PC-9 (cell line): ENCODE measurements around the gene CEP72. TPM values are rescaled to one million over a fixed set of nuclear protein-coding genes. Genes with fewer than 3 reads are reported as not detected.
A peak's percentile ranks its signal among the peaks of the same experiment; 100 is the strongest.

Experiments
- BruUV-seq: library from RNA; stranded (reverse); fragments of 400-500 nt; replicated peaks from 2 replicates; lab custom pipeline; 2021; lab: Mats Ljungman, UMichigan
- CTCF ChIA-PET: fragments of 300-600 bp; sonication (Branson Sonifier 250); formaldehyde crosslinking; loops from one replicate; lab custom pipeline; 2022; ENCODE audit warnings: antibody characterized with exemption; lab: Charles Lee
- POLR2A ChIA-PET: fragments of 300-600 bp; sonication (Branson Sonifier 250); formaldehyde crosslinking; loops from one replicate; lab custom pipeline; 2022; ENCODE audit warnings: antibody characterized with exemption; ENCODE audit not compliant: unreplicated experiment; lab: Charles Lee
- DNase-seq, 2 experiments: peaks; one replicate each; pipeline versions ENCODE4 v3.0.0 to v3.0.0-alpha.2; 2015 to 2022; ENCODE audit warnings: mixed read lengths in 1 of 2
- H2AFZ ChIP-seq: fragments of 200-600 bp; sonication (generic); 2 replicates; pipeline ENCODE4 v1.8.1; 2017; ENCODE audit warnings: antibody characterized with exemption
- H3F3A ChIP-seq: fragments of 200-600 bp; sonication (generic); 2 replicates; pipeline ENCODE4 v1.8.1; 2017; ENCODE audit warnings: antibody characterized with exemption, mild to moderate bottlenecking, low read depth; ENCODE audit not compliant: insufficient read depth
- H3K27ac ChIP-seq: fragments of 200-600 bp; sonication (generic); 2 replicates; pipeline ENCODE4 v1.6.1; 2016; ENCODE audit warnings: mixed run types
- H3K27me3 ChIP-seq: fragments of 200-600 bp; sonication (generic); 2 replicates; pipeline ENCODE4 v1.6.1; 2016; ENCODE audit warnings: low read depth, mixed run types; ENCODE audit not compliant: insufficient read depth
- H3K36me3 ChIP-seq: fragments of 200-600 bp; sonication (generic); 2 replicates; pipeline ENCODE4 v1.6.1; 2016; ENCODE audit warnings: low read depth, mixed run types
- H3K4me1 ChIP-seq: fragments of 200-600 bp; sonication (generic); replicated peaks from 2 replicates; pipeline ENCODE4 v1.6.1; 2016; ENCODE audit warnings: mixed run types; ENCODE audit not compliant: insufficient read depth
- H3K4me2 ChIP-seq: fragments of 200-600 bp; sonication (generic); 2 replicates; pipeline ENCODE4 v1.6.1; 2017; ENCODE audit warnings: mixed run types
- H3K4me3 ChIP-seq: fragments of 200-600 bp; sonication (generic); 2 replicates; pipeline ENCODE4 v1.6.1; 2016; ENCODE audit warnings: mixed run types
- H3K79me2 ChIP-seq: fragments of 200-600 bp; sonication (generic); 2 replicates; pipeline ENCODE4 v1.6.1; 2017; ENCODE audit warnings: low read depth, mixed run types
- H3K9me2 ChIP-seq: fragments of 200-600 bp; sonication (generic); 2 replicates; pipeline ENCODE4 v1.8.1; 2017; ENCODE audit warnings: mild to moderate bottlenecking; ENCODE audit not compliant: insufficient read depth
- H3K9me3 ChIP-seq: fragments of 200-600 bp; sonication (generic); 2 replicates; pipeline ENCODE4 v1.8.1; 2016; ENCODE audit warnings: low read depth; ENCODE audit not compliant: insufficient read depth
- H4K20me1 ChIP-seq: fragments of 200-600 bp; sonication (generic); 2 replicates; pipeline ENCODE4 v1.8.1; 2017; ENCODE audit not compliant: insufficient read depth
- EZH2 ChIP-seq: fragments of 200-600 bp; sonication (generic); IDR thresholded peaks from 2 replicates; pipeline ENCODE4 v1.8.0; 2017; ENCODE audit warnings: antibody characterized with exemption, low read depth
- intact Hi-C: fragments of 100-400 bp; cut with micrococcal nuclease; formaldehyde crosslinking; loops from one replicate; pipeline ENCODE4 v1.10.0; 2022; ENCODE audit not compliant: unreplicated experiment
- total RNA-seq: library from RNA; stranded (reverse); gene quantifications from 2 replicates; pipeline ENCODE4 v1.2.3, GENCODE V29; 2021
- TF ChIP-seq, protein P1 (sequence below): fragments of 200-600 bp; sonication (generic); conservative IDR thresholded peaks from 2 replicates; pipeline ENCODE4 v1.6.1; 2017; ENCODE audit warnings: mixed run types, antibody characterized with exemption, mild to moderate bottlenecking, moderate library complexity

The CEP72 gene
- total RNA-seq, 1 experiment from 2014 or later: 86.8 TPM

DNA sequence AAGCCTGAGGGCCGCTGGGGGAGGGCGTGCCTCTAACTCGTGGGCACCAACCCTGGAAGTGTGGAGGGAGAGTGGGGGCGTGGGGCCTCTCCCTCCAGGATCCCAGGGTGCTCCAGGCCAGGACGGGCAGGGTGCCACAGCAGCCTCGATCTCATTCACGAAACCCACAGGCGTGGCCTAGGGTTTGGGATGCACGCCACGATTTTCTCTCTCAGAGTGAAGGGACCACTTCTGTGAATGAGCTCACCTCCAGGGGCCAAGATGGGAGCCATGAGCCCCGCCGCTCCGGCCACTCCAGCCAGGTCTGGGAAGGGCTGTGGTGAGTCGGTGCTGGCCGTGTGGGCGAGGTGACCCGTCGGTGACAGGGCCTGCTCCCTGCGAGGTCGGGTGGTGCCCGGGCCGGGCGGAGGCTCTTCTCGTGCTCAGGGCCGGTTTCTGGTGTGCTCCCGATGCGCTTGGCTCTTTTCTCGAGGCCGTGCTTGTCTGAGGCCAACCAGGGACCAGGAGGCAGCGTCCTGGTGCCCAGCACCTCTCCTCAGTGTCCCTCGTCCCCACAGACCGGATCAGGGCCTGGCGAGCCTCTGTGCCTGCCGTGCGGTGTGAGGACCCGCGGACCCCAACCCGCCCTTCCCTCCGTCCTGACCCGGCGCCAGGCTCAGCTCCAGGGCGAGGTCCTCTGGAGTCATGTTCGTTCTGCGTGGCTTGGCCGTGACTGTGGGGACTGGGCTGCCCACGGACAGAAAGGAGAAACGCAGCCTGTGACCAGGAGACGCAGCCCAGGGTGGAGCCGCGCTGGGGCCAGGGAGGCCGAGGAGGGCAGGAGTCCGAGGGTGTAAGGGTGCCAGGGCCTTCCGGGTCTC is 50.0 kb downstream of the CEP72 start:
- no peaks in the 10 kb centered on the region for H3K79me2 ChIP-seq
- no peaks in the 10 kb centered on the region for H3K27me3 ChIP-seq
- peaks cover 8% of the 10 kb centered on the region; the same call in 1 of the 2 replicates for H3K36me3 ChIP-seq
- H3F3A ChIP-seq: peaks cover 14% of the 10 kb centered on the region
- no peaks in the 10 kb centered on the region for H3K4me1 ChIP-seq
- CTCF ChIA-PET: no interaction called here
- DNase-seq: no peak
- no peak overlapping the region for H3K4me2 ChIP-seq
- intact Hi-C loops: no loop called here
- no peak overlapping the region for H2AFZ ChIP-seq
- no peaks in the 10 kb centered on the region for H3K9me2 ChIP-seq
- no peak overlapping the region for H3K27ac ChIP-seq
- POLR2A ChIA-PET: no interaction called here
- H3K9me3 ChIP-seq: no peaks in the 10 kb centered on the region
- no peak overlapping the region for H3K4me3 ChIP-seq
- TF ChIP-seq EZH2: no peak
- TF ChIP-seq, protein P1, sequence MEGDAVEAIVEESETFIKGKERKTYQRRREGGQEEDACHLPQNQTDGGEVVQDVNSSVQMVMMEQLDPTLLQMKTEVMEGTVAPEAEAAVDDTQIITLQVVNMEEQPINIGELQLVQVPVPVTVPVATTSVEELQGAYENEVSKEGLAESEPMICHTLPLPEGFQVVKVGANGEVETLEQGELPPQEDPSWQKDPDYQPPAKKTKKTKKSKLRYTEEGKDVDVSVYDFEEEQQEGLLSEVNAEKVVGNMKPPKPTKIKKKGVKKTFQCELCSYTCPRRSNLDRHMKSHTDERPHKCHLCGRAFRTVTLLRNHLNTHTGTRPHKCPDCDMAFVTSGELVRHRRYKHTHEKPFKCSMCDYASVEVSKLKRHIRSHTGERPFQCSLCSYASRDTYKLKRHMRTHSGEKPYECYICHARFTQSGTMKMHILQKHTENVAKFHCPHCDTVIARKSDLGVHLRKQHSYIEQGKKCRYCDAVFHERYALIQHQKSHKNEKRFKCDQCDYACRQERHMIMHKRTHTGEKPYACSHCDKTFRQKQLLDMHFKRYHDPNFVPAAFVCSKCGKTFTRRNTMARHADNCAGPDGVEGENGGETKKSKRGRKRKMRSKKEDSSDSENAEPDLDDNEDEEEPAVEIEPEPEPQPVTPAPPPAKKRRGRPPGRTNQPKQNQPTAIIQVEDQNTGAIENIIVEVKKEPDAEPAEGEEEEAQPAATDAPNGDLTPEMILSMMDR: no peak
- H4K20me1 ChIP-seq: peaks cover 11% of the 10 kb centered on the region; the same call in 1 of the 2 replicates
- no TSS peak for BruUV-seq

- no peaks in the 10 kb centered on the region for H3K9me2 ChIP-seq
- no peaks in the 10 kb centered on the region for H3K79me2 ChIP-seq
- no peak for DNase-seq
- H3F3A ChIP-seq: peaks cover 18% of the 10 kb centered on the region
- peaks cover 8% of the 10 kb centered on the region; the same call in 1 of the 2 replicates for H3K36me3 ChIP-seq
- ChIA-PET CTCF (no interaction called here), POLR2A (no interaction called here)
- no peak overlapping the region for H2AFZ ChIP-seq
- no peaks in the 10 kb centered on the region for H3K27me3 ChIP-seq
- no peak overlapping the region for H3K4me2 ChIP-seq
- H3K4me1 ChIP-seq: no peaks in the 10 kb centered on the region
- no peaks in the 10 kb centered on the region for H3K9me3 ChIP-seq
- intact Hi-C loops: no loop called here
- H4K20me1 ChIP-seq: peaks cover 11% of the 10 kb centered on the region; the same call in 1 of the 2 replicates
- no peak overlapping the region for H3K27ac ChIP-seq
- H3K4me3 ChIP-seq: no peak overlapping the region
- no TSS peak for BruUV-seq
- TF ChIP-seq, protein P1: no peak
Observed at GRCh38 chr5:662751-663435, 50.8 kb downstream of the CEP72 start.

DNA sequence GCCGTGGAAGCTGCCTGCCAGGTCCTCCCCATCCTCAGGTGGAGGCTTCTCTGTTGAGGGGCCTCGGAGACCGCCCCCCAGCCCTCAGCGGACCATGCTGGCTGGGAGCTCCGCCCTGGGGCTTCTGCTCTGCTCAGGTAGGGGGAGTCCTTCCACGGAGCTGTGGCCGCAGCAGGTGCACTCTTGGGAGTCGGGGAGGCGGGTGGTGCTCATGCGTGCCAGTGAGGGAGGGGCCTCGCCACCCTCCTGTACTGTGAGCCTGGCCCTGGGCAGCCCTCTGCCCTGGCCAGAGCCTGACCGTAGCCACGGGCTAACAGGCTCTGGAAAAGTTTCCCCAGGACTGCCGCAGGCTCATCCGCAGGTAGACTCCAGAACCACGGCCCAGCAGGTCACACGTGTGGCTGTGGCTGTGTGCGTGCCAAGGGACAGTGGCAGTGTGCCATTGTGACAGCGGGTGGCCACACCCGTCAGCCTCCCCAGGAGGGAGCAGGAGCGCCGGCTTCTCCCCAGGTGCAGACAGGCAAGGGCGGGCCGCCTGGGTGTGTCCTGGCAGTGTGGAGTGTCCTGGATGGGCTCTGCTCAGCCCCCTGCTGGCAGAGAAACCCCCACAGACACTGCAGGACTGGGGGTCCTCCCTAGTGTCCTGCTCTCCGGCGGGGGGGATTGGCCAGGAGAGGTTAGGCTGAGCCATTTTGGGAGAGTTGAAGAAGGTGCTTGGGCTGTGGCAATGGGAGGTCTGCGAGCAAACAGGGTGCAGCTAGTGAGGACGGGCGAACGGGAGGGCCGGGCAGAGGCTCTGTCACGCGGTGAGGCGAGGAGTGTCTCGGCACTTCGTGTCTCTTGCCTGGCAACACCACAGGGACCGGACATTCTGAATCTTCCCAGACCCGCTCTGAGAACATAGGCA is 51.5 kb downstream of the CEP72 start:
- no peak overlapping the region for H3K4me2 ChIP-seq
- H3K27ac ChIP-seq: no peak overlapping the region
- H3K4me1 ChIP-seq: no peaks in the 10 kb centered on the region
- no peak overlapping the region for H3K4me3 ChIP-seq
- intact Hi-C loops: no loop called here
- no peaks in the 10 kb centered on the region for H3K79me2 ChIP-seq
- ChIA-PET CTCF (interaction anchor here (0.6 kb wide), 1 partner anchor 30 kb away, joined by 9 read pairs; the partner anchor contains the start of gene TPPP), POLR2A (no interaction called here)
- peaks cover 8% of the 10 kb centered on the region; the same call in 1 of the 2 replicates for H3K36me3 ChIP-seq
- TF ChIP-seq, protein P1: no peak
- TF ChIP-seq EZH2: no peak
- H3K9me2 ChIP-seq: no peaks in the 10 kb centered on the region
- peak in 1 of 2 experiments; percentile 48 for DNase-seq
- no peak overlapping the region for H2AFZ ChIP-seq
- no peaks in the 10 kb centered on the region for H3K27me3 ChIP-seq
- no peaks in the 10 kb centered on the region for H3K9me3 ChIP-seq
- BruUV-seq: no TSS peak
- H4K20me1 ChIP-seq: peaks cover 11% of the 10 kb centered on the region; the same call in 1 of the 2 replicates
- H3F3A ChIP-seq: peaks cover 18% of the 10 kb centered on the region
